HepG2 (cell line): Measurements from ENCODE around the gene TSSK3. TPM values are rescaled to one million over a fixed set of nuclear protein-coding genes. Genes with fewer than 3 reads are reported as not detected.
A peak's percentile ranks its signal among the peaks of the same experiment; 100 is the strongest.

Source experiments
- AHR ChIP-seq: IDR thresholded peaks from 2 replicates; pipeline ENCODE4 v1.6.1; 2018; ENCODE audit warnings: missing genetic modification reagents, missing compliant biosample characterization
- HOXA5 ChIP-seq: sonication (generic); formaldehyde crosslinking; IDR thresholded peaks from 2 replicates; pipeline ENCODE4 v1.4.0; 2020; ENCODE audit warnings: missing genetic modification reagents
- IKZF1 ChIP-seq: fragments of 450-650 bp; IDR thresholded peaks from 2 replicates; pipeline ENCODE4 v1.7.1; 2016
- KDM2A ChIP-seq: sonication (generic); formaldehyde crosslinking; IDR thresholded peaks from 2 replicates; pipeline ENCODE4 v1.4.0; 2020; ENCODE audit warnings: low read depth, missing genetic modification reagents, borderline replicate concordance
- MED8 ChIP-seq: sonication (generic); formaldehyde crosslinking; IDR thresholded peaks from 2 replicates; pipeline ENCODE4 v1.8.1; 2023; ENCODE audit warnings: mild to moderate bottlenecking, missing genetic modification reagents; ENCODE audit not compliant: insufficient replicate concordance
- NFKB2 ChIP-seq: sonication (generic); formaldehyde crosslinking; IDR thresholded peaks from 2 replicates; pipeline ENCODE4 v1.4.0; 2020; ENCODE audit warnings: missing genetic modification reagents, borderline replicate concordance
- PCBP1 ChIP-seq: fragments of 200-400 bp; formaldehyde crosslinking; IDR thresholded peaks from 2 replicates; pipeline ENCODE4 v1.6.1; 2017; ENCODE audit warnings: mild to moderate bottlenecking, low read depth, low read length, borderline replicate concordance
- PHF21A ChIP-seq: sonication (generic); formaldehyde crosslinking; IDR thresholded peaks from 2 replicates; pipeline ENCODE4 v1.5.0; 2020; ENCODE audit warnings: mild to moderate bottlenecking, missing genetic modification reagents
- RFXAP ChIP-seq: sonication (generic); formaldehyde crosslinking; IDR thresholded peaks from 2 replicates; pipeline ENCODE4 v1.4.0; 2020; ENCODE audit warnings: missing genetic modification reagents, borderline replicate concordance
- SOX13 ChIP-seq, 3 experiments: fragments of 450-650 bp in 1 of 3; sonication (generic) in 1 of 3; formaldehyde crosslinking in 1 of 3; IDR thresholded peaks in 2 of 3; conservative IDR thresholded peaks in 1 of 3; 2 replicates each; pipeline versions ENCODE4 v1.5.0 to v1.6.1; 2016 to 2020; ENCODE audit warnings: antibody characterized with exemption in 1 of 3, mild to moderate bottlenecking in 1 of 3, missing compliant biosample characterization in 1 of 3, missing genetic modification reagents in 1 of 3, moderate library complexity in 1 of 3
- SPEN ChIP-seq: sonication (generic); formaldehyde crosslinking; IDR thresholded peaks from 2 replicates; pipeline ENCODE4 v1.5.1; 2020; ENCODE audit warnings: low read depth, mild to moderate bottlenecking, missing genetic modification reagents
- TCF7 ChIP-seq: sonication (generic); IDR thresholded peaks from 2 replicates; pipeline ENCODE4 v1.6.1; 2016; ENCODE audit warnings: antibody characterized with exemption, low read depth
- ZFX ChIP-seq: sonication (generic); formaldehyde crosslinking; IDR thresholded peaks from 2 replicates; pipeline ENCODE4 v1.4.0; 2020; ENCODE audit warnings: mild to moderate bottlenecking, low read depth, missing genetic modification reagents, moderate library complexity
- ZFY ChIP-seq: sonication (generic); formaldehyde crosslinking; IDR thresholded peaks from 2 replicates; pipeline ENCODE4 v1.4.0; 2020; ENCODE audit warnings: missing genetic modification reagents
- ZSCAN29 ChIP-seq: sonication (generic); formaldehyde crosslinking; conservative IDR thresholded peaks from 2 replicates; pipeline ENCODE4 v1.4.0; 2020; ENCODE audit warnings: mild to moderate bottlenecking, missing genetic modification reagents
- polyA plus RNA-seq, 8 experiments: library from polyadenylated mRNA; depleted of rRNA in 3 of 8; stranded (reverse) in 7 of 8; unstranded in 1 of 8; fragments of >200 nt; fragmentation: Illumina TruSeq in 4 of 8; extraction: Trizol in 4 of 8; gene quantifications; 2 replicates each; pipeline versions ENCODE4 v1.2.1 to v1.2.3, GENCODE V29; 2011 to 2016; ENCODE audit warnings: low read depth in 4 of 8, missing spikeins in 1 of 8, mixed read lengths in 1 of 8; ENCODE audit not compliant: insufficient read depth in 1 of 8
- total RNA-seq, 5 experiments: library from RNA; depleted of rRNA; stranded (reverse); fragments of >200 nt; fragmentation: Illumina TruSeq; extraction: Trizol; gene quantifications; 2 replicates each; pipeline ENCODE4 v1.2.3, GENCODE V29; 2016; ENCODE audit warnings: low read depth in 1 of 5
- TF ChIP-seq, protein P1 (sequence below): sonication (generic); formaldehyde crosslinking; IDR thresholded peaks from 2 replicates; pipeline ENCODE4 v1.5.0; 2020; ENCODE audit warnings: missing genetic modification reagents, mild to moderate bottlenecking, borderline replicate concordance
- TF ChIP-seq, protein P2 (sequence below): sonication (generic); formaldehyde crosslinking; IDR thresholded peaks from 2 replicates; pipeline ENCODE4 v1.8.1; 2022; ENCODE audit warnings: low read depth, mild to moderate bottlenecking, missing genetic modification reagents
- TF ChIP-seq, protein P3 (sequence below): sonication (generic); formaldehyde crosslinking; IDR thresholded peaks from 2 replicates; pipeline ENCODE4 v1.4.0; 2020; ENCODE audit warnings: missing genetic modification reagents
- TF ChIP-seq, protein P4 (sequence below), 2 experiments: sonication (generic) in 1 of 2; formaldehyde crosslinking in 1 of 2; IDR thresholded peaks; 2 replicates each; pipeline versions ENCODE4 v1.4.0 to v1.6.1; 2016 to 2020; ENCODE audit warnings: borderline replicate concordance in 1 of 2, low read depth in 1 of 2, mild to moderate bottlenecking in 1 of 2, missing genetic modification reagents in 1 of 2

TSSK3 gene
- total and polyA plus RNA-seq, 2 of the 13 experiments (the other 11 are each of a cell fraction or from before 2014, with no cell fraction given): 1.0 to 1.1 TPM

DNA sequence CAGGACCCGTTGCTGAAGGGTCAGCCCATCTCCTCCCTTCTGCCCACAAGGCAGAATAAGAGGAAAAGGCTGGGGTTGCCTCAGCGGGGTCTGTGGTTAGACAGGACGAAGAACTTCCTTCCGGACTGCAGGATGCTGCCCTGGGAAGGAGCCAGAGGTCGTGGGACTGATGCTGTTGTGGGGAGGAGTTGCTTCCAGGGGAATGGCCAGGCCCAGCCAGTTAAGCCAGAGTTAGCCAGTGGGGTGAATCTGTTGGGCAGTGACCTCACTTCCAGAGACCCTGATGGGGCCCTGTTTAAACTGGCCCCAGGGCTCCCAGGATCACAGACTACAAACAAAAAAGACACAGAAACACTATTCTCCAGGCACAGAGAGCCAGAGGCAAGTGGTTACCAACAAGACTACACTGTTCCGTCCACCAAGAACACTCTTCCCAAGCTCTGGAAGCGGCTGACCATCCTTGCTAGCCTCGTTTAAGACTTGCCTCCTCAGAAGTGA, 13.1 kb upstream of the TSSK3 start (continued):
- TF ChIP-seq AHR (CRISPR knock-in tag) (no peak), IKZF1 (no peak), HOXA5 (CRISPR knock-in tag) (no peak), SOX13 (IDR thresholded peaks at IDR 0.05) (no peak), SOX13 (CRISPR knock-in tag; conservative IDR thresholded peaks at IDR 0.05 in 1 of 2, IDR thresholded peaks at IDR 0.05 in 1 of 2) (peak in 1 of 2 experiments; percentile 7; a peak in 1 of 4 replicates), SPEN (0 out of 2 replicates have a peak, but pooled peaks have one; percentile 18), PCBP1 (no peak), RFXAP (CRISPR knock-in tag) (peak; percentile 47; the same call in 1 of the 2 replicates), MED8 (CRISPR knock-in tag) (no peak), ZFY (CRISPR knock-in tag) (peak; percentile 45; the same call in 1 of the 2 replicates), KDM2A (CRISPR knock-in tag) (0 out of 2 replicates have a peak, but pooled peaks have one; percentile 21), ZFX (peak; percentile 67; the same call in 1 of the 2 replicates), TCF7 (no peak), ZSCAN29 (0 out of 2 replicates have a peak, but pooled peaks have one; percentile 32), PHF21A (CRISPR knock-in tag) (peak; percentile 13; the same call in 1 of the 2 replicates), NFKB2 (CRISPR knock-in tag) (no peak)
- TF ChIP-seq, protein P1, sequence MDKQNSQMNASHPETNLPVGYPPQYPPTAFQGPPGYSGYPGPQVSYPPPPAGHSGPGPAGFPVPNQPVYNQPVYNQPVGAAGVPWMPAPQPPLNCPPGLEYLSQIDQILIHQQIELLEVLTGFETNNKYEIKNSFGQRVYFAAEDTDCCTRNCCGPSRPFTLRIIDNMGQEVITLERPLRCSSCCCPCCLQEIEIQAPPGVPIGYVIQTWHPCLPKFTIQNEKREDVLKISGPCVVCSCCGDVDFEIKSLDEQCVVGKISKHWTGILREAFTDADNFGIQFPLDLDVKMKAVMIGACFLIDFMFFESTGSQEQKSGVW (CRISPR knock-in tag): no peak
- TF ChIP-seq, protein P2, sequence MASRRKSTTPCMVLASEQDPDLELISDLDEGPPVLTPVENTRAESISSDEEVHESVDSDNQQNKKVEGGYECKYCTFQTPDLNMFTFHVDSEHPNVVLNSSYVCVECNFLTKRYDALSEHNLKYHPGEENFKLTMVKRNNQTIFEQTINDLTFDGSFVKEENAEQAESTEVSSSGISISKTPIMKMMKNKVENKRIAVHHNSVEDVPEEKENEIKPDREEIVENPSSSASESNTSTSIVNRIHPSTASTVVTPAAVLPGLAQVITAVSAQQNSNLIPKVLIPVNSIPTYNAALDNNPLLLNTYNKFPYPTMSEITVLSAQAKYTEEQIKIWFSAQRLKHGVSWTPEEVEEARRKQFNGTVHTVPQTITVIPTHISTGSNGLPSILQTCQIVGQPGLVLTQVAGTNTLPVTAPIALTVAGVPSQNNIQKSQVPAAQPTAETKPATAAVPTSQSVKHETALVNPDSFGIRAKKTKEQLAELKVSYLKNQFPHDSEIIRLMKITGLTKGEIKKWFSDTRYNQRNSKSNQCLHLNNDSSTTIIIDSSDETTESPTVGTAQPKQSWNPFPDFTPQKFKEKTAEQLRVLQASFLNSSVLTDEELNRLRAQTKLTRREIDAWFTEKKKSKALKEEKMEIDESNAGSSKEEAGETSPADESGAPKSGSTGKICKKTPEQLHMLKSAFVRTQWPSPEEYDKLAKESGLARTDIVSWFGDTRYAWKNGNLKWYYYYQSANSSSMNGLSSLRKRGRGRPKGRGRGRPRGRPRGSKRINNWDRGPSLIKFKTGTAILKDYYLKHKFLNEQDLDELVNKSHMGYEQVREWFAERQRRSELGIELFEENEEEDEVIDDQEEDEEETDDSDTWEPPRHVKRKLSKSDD (CRISPR knock-in tag): no peak
- TF ChIP-seq, protein P3, sequence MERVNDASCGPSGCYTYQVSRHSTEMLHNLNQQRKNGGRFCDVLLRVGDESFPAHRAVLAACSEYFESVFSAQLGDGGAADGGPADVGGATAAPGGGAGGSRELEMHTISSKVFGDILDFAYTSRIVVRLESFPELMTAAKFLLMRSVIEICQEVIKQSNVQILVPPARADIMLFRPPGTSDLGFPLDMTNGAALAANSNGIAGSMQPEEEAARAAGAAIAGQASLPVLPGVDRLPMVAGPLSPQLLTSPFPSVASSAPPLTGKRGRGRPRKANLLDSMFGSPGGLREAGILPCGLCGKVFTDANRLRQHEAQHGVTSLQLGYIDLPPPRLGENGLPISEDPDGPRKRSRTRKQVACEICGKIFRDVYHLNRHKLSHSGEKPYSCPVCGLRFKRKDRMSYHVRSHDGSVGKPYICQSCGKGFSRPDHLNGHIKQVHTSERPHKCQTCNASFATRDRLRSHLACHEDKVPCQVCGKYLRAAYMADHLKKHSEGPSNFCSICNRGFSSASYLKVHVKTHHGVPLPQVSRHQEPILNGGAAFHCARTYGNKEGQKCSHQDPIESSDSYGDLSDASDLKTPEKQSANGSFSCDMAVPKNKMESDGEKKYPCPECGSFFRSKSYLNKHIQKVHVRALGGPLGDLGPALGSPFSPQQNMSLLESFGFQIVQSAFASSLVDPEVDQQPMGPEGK: 0 out of 2 replicates have a peak, but pooled peaks have one; percentile 24
- TF ChIP-seq, protein P4, sequence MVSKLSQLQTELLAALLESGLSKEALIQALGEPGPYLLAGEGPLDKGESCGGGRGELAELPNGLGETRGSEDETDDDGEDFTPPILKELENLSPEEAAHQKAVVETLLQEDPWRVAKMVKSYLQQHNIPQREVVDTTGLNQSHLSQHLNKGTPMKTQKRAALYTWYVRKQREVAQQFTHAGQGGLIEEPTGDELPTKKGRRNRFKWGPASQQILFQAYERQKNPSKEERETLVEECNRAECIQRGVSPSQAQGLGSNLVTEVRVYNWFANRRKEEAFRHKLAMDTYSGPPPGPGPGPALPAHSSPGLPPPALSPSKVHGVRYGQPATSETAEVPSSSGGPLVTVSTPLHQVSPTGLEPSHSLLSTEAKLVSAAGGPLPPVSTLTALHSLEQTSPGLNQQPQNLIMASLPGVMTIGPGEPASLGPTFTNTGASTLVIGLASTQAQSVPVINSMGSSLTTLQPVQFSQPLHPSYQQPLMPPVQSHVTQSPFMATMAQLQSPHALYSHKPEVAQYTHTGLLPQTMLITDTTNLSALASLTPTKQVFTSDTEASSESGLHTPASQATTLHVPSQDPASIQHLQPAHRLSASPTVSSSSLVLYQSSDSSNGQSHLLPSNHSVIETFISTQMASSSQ (IDR thresholded peaks at IDR 0.05; ENCODE audit: low read depth): no peak
- TF ChIP-seq, protein P4 (CRISPR knock-in tag; IDR thresholded peaks at IDR 0.05; ENCODE audit: borderline replicate concordance): no peak
